ENCODE results near the gene EFCAB14. TPM values are rescaled to one million over a fixed set of nuclear protein-coding genes. Genes with fewer than 3 reads are reported as not detected.
"Not testable (repeated sequence)": the region's sequence is repeated elsewhere in the genome, so short reads cannot be mapped to it uniquely, and the experiment has no call there.

Gene EFCAB14
- total RNA-seq, result 56.5 and 57.1 TPM in 2 replicates

GRCh38 chr1:46718727-46719622 is at the start of gene EFCAB14:
EFCAB14 (minus strand) TSS chr1:46719114; CDS start chr1:46718087, 1,027 bp downstream.
- DNase-seq (ENCODE audit: low read depth in 2 of 2), result peak; percentile 77 to 93

GRCh38 chr1:46768445-46768844 is 49.5 kb upstream of the EFCAB14 start:
- DNase-seq (ENCODE audit: low read depth in 2 of 2), result no peak

GRCh38 chr1:46767649-46768282 is 48.9 kb upstream of the EFCAB14 start:
- DNase-seq (ENCODE audit: low read depth in 2 of 2), result no peak

GRCh38 chr1:46764402-46764801 is 45.5 kb upstream of the EFCAB14 start:
- DNase-seq (ENCODE audit: low read depth in 2 of 2), result no peak

- no peak for DNase-seq (ENCODE audit: low read depth in 2 of 2)
Measured at GRCh38 chr1:46761740-46762139, 42.8 kb upstream of the EFCAB14 start.

- DNase-seq (ENCODE audit: low read depth in 2 of 2), result no peak
Measured at GRCh38 chr1:46760558-46761166, 41.7 kb upstream of the EFCAB14 start.

- no peak for DNase-seq (ENCODE audit: low read depth in 2 of 2)
Measured at GRCh38 chr1:46757956-46758528, 39.1 kb upstream of the EFCAB14 start.

GRCh38 chr1:46757247-46757955 is 38.5 kb upstream of the EFCAB14 start:
- DNase-seq (ENCODE audit: low read depth in 2 of 2), result no peak

- DNase-seq (ENCODE audit: low read depth in 2 of 2), result no peak
Measured at GRCh38 chr1:46755121-46755520, 36.2 kb upstream of the EFCAB14 start.

- peak; percentile 17 to 19 for DNase-seq (ENCODE audit: low read depth in 2 of 2)
Measured at GRCh38 chr1:46754707-46755106, 35.8 kb upstream of the EFCAB14 start.

GRCh38 chr1:46753985-46754384 is 35.1 kb upstream of the EFCAB14 start:
- no peak for DNase-seq (ENCODE audit: low read depth in 2 of 2)

GRCh38 chr1:46749921-46750404 is 31.0 kb upstream of the EFCAB14 start:
- no peak for DNase-seq (ENCODE audit: low read depth in 2 of 2)

GRCh38 chr1:46749404-46749803 is 30.5 kb upstream of the EFCAB14 start:
- DNase-seq (ENCODE audit: low read depth in 2 of 2), result no peak

GRCh38 chr1:46747683-46748288 is 28.9 kb upstream of the EFCAB14 start:
- peak; percentile 31 to 64 for DNase-seq (ENCODE audit: low read depth in 2 of 2)

GRCh38 chr1:46742069-46742468 is 23.2 kb upstream of the EFCAB14 start:
- DNase-seq (ENCODE audit: low read depth in 2 of 2), result no peak

- peak; percentile 47 to 71 for DNase-seq (ENCODE audit: low read depth in 2 of 2)
Measured at GRCh38 chr1:46735708-46736324, 16.9 kb upstream of the EFCAB14 start.

- DNase-seq (ENCODE audit: low read depth in 2 of 2), result not testable (repeated sequence)
Measured at GRCh38 chr1:46728327-46728873, 9.5 kb upstream of the EFCAB14 start.

- no peak for DNase-seq (ENCODE audit: low read depth in 2 of 2)
Measured at GRCh38 chr1:46725736-46726108, 6.8 kb upstream of the EFCAB14 start.

GRCh38 chr1:46724991-46725735 is 6.2 kb upstream of the EFCAB14 start:
- DNase-seq (ENCODE audit: low read depth in 2 of 2), result peak; percentile 80 to 91

Measured in dermis microvascular lymphatic vessel endothelial cell (primary cell).